ENCODE data around the gene HAUS8. TPM values are rescaled to one million over a fixed set of nuclear protein-coding genes. Genes with fewer than 3 reads are reported as not detected.
A peak's percentile ranks its signal among the peaks of the same experiment; 100 is the strongest.

HAUS8 gene
- total and polyA plus RNA-seq, 2 of the 8 experiments (the other 6 are each of a cell fraction or from before 2014, with no cell fraction given) = 18.4 to 23.2 TPM

DNA sequence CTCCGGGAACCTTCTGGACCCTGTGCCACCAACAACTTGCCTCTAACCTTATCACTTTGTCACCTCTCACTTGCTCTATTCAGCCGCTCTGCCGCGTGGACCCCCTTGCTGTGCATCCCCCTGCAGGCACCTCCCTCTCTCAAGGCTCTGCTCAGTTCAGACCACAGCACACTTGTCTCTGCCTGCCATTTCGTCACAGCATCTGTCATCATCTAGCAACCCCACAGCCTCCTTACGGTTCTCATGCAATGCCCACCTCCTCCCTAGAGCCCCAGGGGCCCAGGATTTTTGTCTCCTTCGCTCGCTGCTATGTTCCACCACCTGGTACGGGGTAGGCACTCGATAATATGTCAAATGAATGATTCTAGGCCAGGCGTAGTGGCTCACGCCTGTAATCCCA is 4.8 kb downstream of the HAUS8 start:
- 94% methylated on average over 12 of the region's 12 CpGs; no CpG with 5 or more reads in 1 of the 2 experiments for WGBS, 2 experiments (ENCODE audit: extremely low coverage in 1 of 2, insufficient coverage in 1 of 2, insufficient read length in 1 of 2, insufficient replicate concordance in 2 of 2, low coverage in 1 of 2, low lambda C conversion rate in 2 of 2, missing lambda C conversion rate in 1 of 2)
- Histone ChIP-seq H3K18ac (ENCODE audit: extremely low read depth, low read length) (no peak overlapping the region), H2AK5ac (ENCODE audit: low read depth, low read length) (no peak overlapping the region), H2BK5ac (ENCODE audit: low read depth, low read length) (peak overlapping the region; percentile 66; the same call in 1 of the 2 replicates), H3K79me2 (ENCODE audit: control insufficient read depth in 1 of 2, insufficient read depth in 2 of 2, low read length in 2 of 2) (peaks cover 0 to 26% of the 10 kb centered on the region in 2 experiments; a peak in 2 of 4 replicates), H4K20me1 (replicated peaks in 1 of 2; ENCODE audit: control insufficient read depth in 1 of 2, insufficient read depth in 2 of 2, low read length in 2 of 2) (peaks cover 16 to 22% of the 10 kb centered on the region in 2 experiments), H4K5ac (ENCODE audit: insufficient read length, low read depth, low read length) (no peak overlapping the region), H2AFZ (ENCODE audit: low read length) (no peak overlapping the region), H2BK12ac (ENCODE audit: low read depth, low read length) (no peak overlapping the region), H3K56ac (replicated peaks; ENCODE audit: insufficient read length, low read depth, low read length) (no peak overlapping the region), H3K4me3 (ENCODE audit: extremely low read depth in 1 of 4, insufficient read depth in 2 of 4, low read depth in 3 of 4, low read length in 4 of 4) (no peak overlapping the region), H3K4ac (replicated peaks; ENCODE audit: insufficient read length, low read depth, low read length) (no peak overlapping the region), H3K27me3 (replicated peaks in 1 of 4; ENCODE audit: control insufficient read depth in 3 of 4, extremely low read depth in 1 of 4, insufficient read depth in 3 of 4, low read length in 3 of 4) (no peaks in the 10 kb centered on the region), H2BK15ac (ENCODE audit: low read length) (no peak overlapping the region), H3K36me3 (ENCODE audit: control insufficient read depth in 2 of 4, insufficient read depth in 4 of 4, low read length in 3 of 4) (peaks cover 3 to 31% (median 12%) of the 10 kb centered on the region in 4 experiments; a peak in 6 of 8 replicates), H4K91ac (replicated peaks; ENCODE audit: insufficient read length, low read length) (no peak overlapping the region), H3K4me1 (replicated peaks in 1 of 4; ENCODE audit: control insufficient read depth in 3 of 4, insufficient read depth in 4 of 4, low read length in 3 of 4) (peaks cover 0 to 10% (median 7%) of the 10 kb centered on the region in 4 experiments; a peak in 6 of 7 replicates), H3K14ac (ENCODE audit: insufficient read length) (no peak overlapping the region), H3K23me2 (ENCODE audit: low read depth, low read length) (peaks cover 11% of the 10 kb centered on the region), H2BK120ac (replicated peaks; ENCODE audit: low read depth, low read length) (no peak overlapping the region), H3K79me1 (ENCODE audit: low read depth, low read length) (peaks cover 13% of the 10 kb centered on the region; the same call in 1 of the 2 replicates), H2BK20ac (ENCODE audit: low read length) (no peak overlapping the region), H3K23ac (ENCODE audit: insufficient read length) (no peak overlapping the region), H3K4me2 (ENCODE audit: insufficient read depth in 1 of 2, low read depth in 2 of 2, low read length in 2 of 2) (no peak overlapping the region), H3K9ac (replicated peaks in 1 of 4; ENCODE audit: extremely low read depth in 1 of 4, low read depth in 3 of 4, low read length in 3 of 4) (no peak overlapping the region), H3K9me3 (ENCODE audit: insufficient read depth in 2 of 2, low read depth in 1 of 2, low read length in 1 of 2) (no peaks in the 10 kb centered on the region), H4K8ac (ENCODE audit: extremely low read depth, insufficient read depth, low read length) (no peak overlapping the region; the same call in 1 of the 2 replicates), H3K27ac (ENCODE audit: low read depth, low read length) (no peak overlapping the region)
- TF ChIP-seq TBP (IDR thresholded peaks at IDR 0.05; ENCODE audit: low read depth, low read length) (no peak), KDM5A (IDR thresholded peaks at IDR 0.05; ENCODE audit: low read length) (no peak), RAD21 (IDR thresholded peaks at IDR 0.05 in 1 of 2, conservative IDR thresholded peaks at IDR 0.05 in 1 of 2; ENCODE audit: low read depth in 2 of 2, low read length in 2 of 2) (no peak), SIRT6 (IDR thresholded peaks at IDR 0.05; ENCODE audit: low read length) (no peak), RBBP5 (IDR thresholded peaks at IDR 0.05; ENCODE audit: borderline replicate concordance, low read depth, low read length) (no peak)
- TF ChIP-seq, protein P1, sequence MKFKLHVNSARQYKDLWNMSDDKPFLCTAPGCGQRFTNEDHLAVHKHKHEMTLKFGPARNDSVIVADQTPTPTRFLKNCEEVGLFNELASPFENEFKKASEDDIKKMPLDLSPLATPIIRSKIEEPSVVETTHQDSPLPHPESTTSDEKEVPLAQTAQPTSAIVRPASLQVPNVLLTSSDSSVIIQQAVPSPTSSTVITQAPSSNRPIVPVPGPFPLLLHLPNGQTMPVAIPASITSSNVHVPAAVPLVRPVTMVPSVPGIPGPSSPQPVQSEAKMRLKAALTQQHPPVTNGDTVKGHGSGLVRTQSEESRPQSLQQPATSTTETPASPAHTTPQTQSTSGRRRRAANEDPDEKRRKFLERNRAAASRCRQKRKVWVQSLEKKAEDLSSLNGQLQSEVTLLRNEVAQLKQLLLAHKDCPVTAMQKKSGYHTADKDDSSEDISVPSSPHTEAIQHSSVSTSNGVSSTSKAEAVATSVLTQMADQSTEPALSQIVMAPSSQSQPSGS (IDR thresholded peaks at IDR 0.05; ENCODE audit: low read length) = no peak
- TF ChIP-seq, protein P2, sequence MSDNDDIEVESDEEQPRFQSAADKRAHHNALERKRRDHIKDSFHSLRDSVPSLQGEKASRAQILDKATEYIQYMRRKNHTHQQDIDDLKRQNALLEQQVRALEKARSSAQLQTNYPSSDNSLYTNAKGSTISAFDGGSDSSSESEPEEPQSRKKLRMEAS (IDR thresholded peaks at IDR 0.05) = no peak
- CTCF ChIA-PET (ENCODE audit: partially characterized antibody) = no interaction called here
- POLR2A ChIA-PET (ENCODE audit: partially characterized antibody) = interaction anchor here (1.7 kb wide), 1 partner anchor 8 kb away, joined by 4 read pairs; no protein-coding TSS in a partner anchor
- no peak for FAIRE-seq
- DNase-seq (ENCODE audit: low read depth in 1 of 2, low spot score in 2 of 2) = no peak

Measured in H1 (cell line).